ENCODE results near the gene CCDC33. TPM values are rescaled to one million over a fixed set of nuclear protein-coding genes. Genes with fewer than 3 reads are reported as not detected.

Gene CCDC33
- polyA plus RNA-seq, 1 of the 3 experiments (the other 2 are of a cell fraction) = 4.0 TPM

DNA sequence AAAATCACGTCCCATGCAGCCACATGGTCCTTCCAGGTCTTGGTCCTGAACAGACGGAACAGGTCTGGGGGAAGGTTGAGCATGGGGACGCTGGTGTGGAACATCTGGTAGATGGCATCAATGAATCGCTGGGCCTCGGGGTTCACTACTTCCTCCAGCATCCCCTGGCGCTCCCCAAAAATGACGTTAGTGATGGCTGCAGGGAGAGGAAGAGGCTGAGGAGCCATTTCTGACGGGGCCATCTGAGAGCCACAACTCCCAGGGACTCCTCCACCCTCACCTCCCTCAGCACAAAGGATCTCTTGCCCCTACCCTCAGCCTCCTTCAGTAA, 107.6 kb downstream of the CCDC33 start:
- Histone ChIP-seq H3K9ac (no peak overlapping the region), H3K4me2 (no peak overlapping the region), H3F3A (replicated peaks; ENCODE audit: insufficient read depth) (no peaks in the 10 kb centered on the region), H3K79me2 (ENCODE audit: insufficient read depth) (no peaks in the 10 kb centered on the region), H3K4me1 (ENCODE audit: control insufficient read depth in 1 of 2, insufficient read depth in 2 of 2, low read depth in 1 of 2, low read length in 1 of 2) (peaks cover 0 to 3% of the 10 kb centered on the region in 2 experiments; a peak in 1 of 4 replicates), H2AFZ (ENCODE audit: low read depth) (no peak overlapping the region), H3K9me3 (no peaks in the 10 kb centered on the region), H3K36me3 (replicated peaks in 1 of 2; ENCODE audit: control insufficient read depth in 1 of 2, insufficient read depth in 2 of 2, low read length in 1 of 2) (no peaks in the 10 kb centered on the region), H3K27me3 (ENCODE audit: insufficient read depth) (no peaks in the 10 kb centered on the region), H3K4me3 (ENCODE audit: low read depth in 2 of 2, low read length in 1 of 2) (no peak overlapping the region), H3K27ac (ENCODE audit: low read depth in 2 of 2, low read length in 1 of 2) (no peak overlapping the region), H4K20me1 (ENCODE audit: insufficient read depth) (no peaks in the 10 kb centered on the region), H3K9me2 (no peaks in the 10 kb centered on the region)
- DNase-seq = no peak
- TF ChIP-seq MXI1 (IDR thresholded peaks at IDR 0.05; ENCODE audit: low read depth, low read length) = no peak
- TF ChIP-seq FOXM1 (IDR thresholded peaks at IDR 0.05; ENCODE audit: low read depth) = no peak
- TF ChIP-seq, protein P1, sequence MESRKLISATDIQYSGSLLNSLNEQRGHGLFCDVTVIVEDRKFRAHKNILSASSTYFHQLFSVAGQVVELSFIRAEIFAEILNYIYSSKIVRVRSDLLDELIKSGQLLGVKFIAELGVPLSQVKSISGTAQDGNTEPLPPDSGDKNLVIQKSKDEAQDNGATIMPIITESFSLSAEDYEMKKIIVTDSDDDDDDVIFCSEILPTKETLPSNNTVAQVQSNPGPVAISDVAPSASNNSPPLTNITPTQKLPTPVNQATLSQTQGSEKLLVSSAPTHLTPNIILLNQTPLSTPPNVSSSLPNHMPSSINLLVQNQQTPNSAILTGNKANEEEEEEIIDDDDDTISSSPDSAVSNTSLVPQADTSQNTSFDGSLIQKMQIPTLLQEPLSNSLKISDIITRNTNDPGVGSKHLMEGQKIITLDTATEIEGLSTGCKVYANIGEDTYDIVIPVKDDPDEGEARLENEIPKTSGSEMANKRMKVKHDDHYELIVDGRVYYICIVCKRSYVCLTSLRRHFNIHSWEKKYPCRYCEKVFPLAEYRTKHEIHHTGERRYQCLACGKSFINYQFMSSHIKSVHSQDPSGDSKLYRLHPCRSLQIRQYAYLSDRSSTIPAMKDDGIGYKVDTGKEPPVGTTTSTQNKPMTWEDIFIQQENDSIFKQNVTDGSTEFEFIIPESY (IDR thresholded peaks at IDR 0.05; ENCODE audit: borderline replicate concordance, low read depth) = no peak
- 76% methylated on average over 4 of the region's 8 CpGs for WGBS (ENCODE audit: low lambda C conversion rate)
- ChIA-PET CTCF (interaction anchor here (1.6 kb wide), 1 partner anchor 23 kb away, joined by 5 read pairs; no protein-coding TSS in a partner anchor), POLR2A (no interaction called here)

DNA sequence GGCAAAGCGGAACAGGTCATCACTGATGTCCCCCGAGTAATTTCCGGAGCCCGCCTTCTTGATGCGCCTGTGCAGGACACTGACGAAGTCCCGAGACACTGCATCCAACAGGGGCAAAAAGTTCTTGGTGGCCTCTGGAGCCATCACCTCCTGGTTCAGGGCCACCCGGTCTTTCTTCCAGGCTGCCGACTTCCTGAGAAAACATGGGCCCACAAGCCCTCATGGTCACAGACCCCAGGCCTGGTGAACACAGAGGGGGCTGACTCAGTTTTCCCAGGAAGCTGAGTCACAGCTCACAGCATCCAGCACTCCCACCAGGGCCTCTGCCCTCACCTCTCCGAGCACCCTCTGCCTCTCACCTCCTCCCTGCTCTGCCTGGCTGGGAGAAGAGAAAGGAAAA, 108.9 kb downstream of the CCDC33 start:
- no peaks in the 10 kb centered on the region for H3F3A ChIP-seq (replicated peaks; ENCODE audit: insufficient read depth)
- ChIA-PET CTCF (interaction anchor here (1.6 kb wide), 1 partner anchor 24 kb away, joined by 5 read pairs; no protein-coding TSS in a partner anchor), POLR2A (no interaction called here)
- no peak for DNase-seq
- no peak overlapping the region for H3K4me2 ChIP-seq
- TF ChIP-seq RXRA (IDR thresholded peaks at IDR 0.05; ENCODE audit: borderline replicate concordance, low read depth) = no peak
- peak; percentile 16; the same call in 1 of the 2 replicates for TF ChIP-seq FOSL2 (IDR thresholded peaks at IDR 0.05; ENCODE audit: borderline replicate concordance, low read depth)
- TF ChIP-seq NRF1 (IDR thresholded peaks at IDR 0.05; ENCODE audit: low read depth, low read length) = no peak
- no peak for TF ChIP-seq GABPA (IDR thresholded peaks at IDR 0.05; ENCODE audit: low read depth)
- H3K27me3 ChIP-seq (ENCODE audit: insufficient read depth) = no peaks in the 10 kb centered on the region
- H3K36me3 ChIP-seq (replicated peaks in 1 of 2; ENCODE audit: control insufficient read depth in 1 of 2, insufficient read depth in 2 of 2, low read length in 1 of 2) = no peaks in the 10 kb centered on the region
- H3K9me3 ChIP-seq = no peaks in the 10 kb centered on the region
- 84% methylated on average over 3 of the region's 10 CpGs for WGBS (ENCODE audit: low lambda C conversion rate)
- H4K20me1 ChIP-seq (ENCODE audit: insufficient read depth) = no peaks in the 10 kb centered on the region
- peaks cover 0 to 3% of the 10 kb centered on the region in 2 experiments; a peak in 1 of 4 replicates for H3K4me1 ChIP-seq (ENCODE audit: control insufficient read depth in 1 of 2, insufficient read depth in 2 of 2, low read depth in 1 of 2, low read length in 1 of 2)
- H3K9ac ChIP-seq = no peak overlapping the region
- no peak overlapping the region for H3K27ac ChIP-seq (ENCODE audit: low read depth in 2 of 2, low read length in 1 of 2)
- H3K4me3 ChIP-seq (ENCODE audit: low read depth in 2 of 2, low read length in 1 of 2) = no peak overlapping the region
- H2AFZ ChIP-seq (ENCODE audit: low read depth) = peak overlapping the region; percentile 30; the same call in 1 of the 2 replicates
- no peaks in the 10 kb centered on the region for H3K9me2 ChIP-seq
- H3K79me2 ChIP-seq (ENCODE audit: insufficient read depth) = no peaks in the 10 kb centered on the region

DNA sequence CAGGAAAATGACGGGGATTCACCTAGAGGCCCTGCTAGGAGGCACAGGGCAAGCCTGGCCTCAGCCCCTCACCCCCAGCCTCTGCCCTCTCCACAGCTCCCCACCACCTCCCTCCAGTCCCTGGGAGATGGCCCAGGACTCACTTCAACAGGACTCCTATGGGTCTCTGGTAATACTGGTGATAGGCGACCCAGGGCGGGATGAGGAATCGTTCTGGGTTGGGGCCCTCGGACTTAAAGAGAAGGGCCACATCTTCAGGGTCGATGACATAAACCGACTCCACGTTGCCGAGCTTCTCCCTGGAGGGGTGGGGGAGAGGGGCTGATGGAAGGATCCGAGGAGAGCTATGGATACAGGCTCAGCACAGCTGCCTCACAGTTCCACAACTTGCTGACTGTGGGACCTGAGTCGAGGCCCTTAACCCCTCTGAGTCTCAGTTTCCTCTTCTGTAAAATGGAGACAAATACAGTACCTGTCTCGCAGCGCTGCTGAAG, 111.7 kb downstream of the CCDC33 start:
- TF ChIP-seq, protein P2, sequence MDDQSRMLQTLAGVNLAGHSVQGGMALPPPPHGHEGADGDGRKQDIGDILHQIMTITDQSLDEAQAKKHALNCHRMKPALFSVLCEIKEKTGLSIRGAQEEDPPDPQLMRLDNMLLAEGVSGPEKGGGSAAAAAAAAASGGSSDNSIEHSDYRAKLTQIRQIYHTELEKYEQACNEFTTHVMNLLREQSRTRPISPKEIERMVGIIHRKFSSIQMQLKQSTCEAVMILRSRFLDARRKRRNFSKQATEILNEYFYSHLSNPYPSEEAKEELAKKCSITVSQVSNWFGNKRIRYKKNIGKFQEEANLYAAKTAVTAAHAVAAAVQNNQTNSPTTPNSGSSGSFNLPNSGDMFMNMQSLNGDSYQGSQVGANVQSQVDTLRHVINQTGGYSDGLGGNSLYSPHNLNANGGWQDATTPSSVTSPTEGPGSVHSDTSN (IDR thresholded peaks at IDR 0.05) = no peak
- no peak for TF ChIP-seq GATA2 (CRISPR knock-in tag; IDR thresholded peaks at IDR 0.05)
- no peak for TF ChIP-seq TAF1 (IDR thresholded peaks at IDR 0.05; ENCODE audit: borderline replicate concordance, low read depth, low read length)
- TF ChIP-seq, protein P3, sequence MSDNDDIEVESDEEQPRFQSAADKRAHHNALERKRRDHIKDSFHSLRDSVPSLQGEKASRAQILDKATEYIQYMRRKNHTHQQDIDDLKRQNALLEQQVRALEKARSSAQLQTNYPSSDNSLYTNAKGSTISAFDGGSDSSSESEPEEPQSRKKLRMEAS (IDR thresholded peaks at IDR 0.05; ENCODE audit: low read depth) = no peak
- TF ChIP-seq JUND (IDR thresholded peaks at IDR 0.05) = no peak
- CTCF ChIA-PET = interaction anchor here (0.7 to 2.2 kb wide), 3 partner anchors 25 to 27 kb away, joined by 3 to 7 read pairs (median 3); no protein-coding TSS in a partner anchor
- no peak for DNase-seq
- peaks cover 6% of the 10 kb centered on the region; the same call in 1 of the 2 replicates for H3K27me3 ChIP-seq (ENCODE audit: insufficient read depth)
- no peaks in the 10 kb centered on the region for H3K4me1 ChIP-seq (ENCODE audit: control insufficient read depth in 1 of 2, insufficient read depth in 2 of 2, low read depth in 1 of 2, low read length in 1 of 2)
- no peaks in the 10 kb centered on the region for H3F3A ChIP-seq (replicated peaks; ENCODE audit: insufficient read depth)
- no peaks in the 10 kb centered on the region for H3K79me2 ChIP-seq (ENCODE audit: insufficient read depth)
- no peak overlapping the region for H3K27ac ChIP-seq (ENCODE audit: low read depth in 2 of 2, low read length in 1 of 2)
- no peak overlapping the region for H3K9ac ChIP-seq
- H4K20me1 ChIP-seq (ENCODE audit: insufficient read depth) = no peaks in the 10 kb centered on the region
- no peak overlapping the region for H3K4me2 ChIP-seq
- no peaks in the 10 kb centered on the region for H3K36me3 ChIP-seq (replicated peaks in 1 of 2; ENCODE audit: control insufficient read depth in 1 of 2, insufficient read depth in 2 of 2, low read length in 1 of 2)
- 83% methylated on average over 12 of the region's 13 CpGs for WGBS (ENCODE audit: low lambda C conversion rate)
- H3K4me3 ChIP-seq (ENCODE audit: low read depth in 2 of 2, low read length in 1 of 2) = no peak overlapping the region
- no peaks in the 10 kb centered on the region for H3K9me3 ChIP-seq
- no peak overlapping the region for H2AFZ ChIP-seq (ENCODE audit: low read depth)
- POLR2A ChIA-PET = no interaction called here
- H3K9me2 ChIP-seq = no peaks in the 10 kb centered on the region
